Measurements from ENCODE around the gene OR6B2. TPM values are rescaled to one million over a fixed set of nuclear protein-coding genes. Genes with fewer than 3 reads are reported as not detected.
A peak's percentile ranks its signal among the peaks of the same experiment; 100 is the strongest.

Gene OR6B2
- total and polyA plus RNA-seq, 11 donors, result not detected

DNA sequence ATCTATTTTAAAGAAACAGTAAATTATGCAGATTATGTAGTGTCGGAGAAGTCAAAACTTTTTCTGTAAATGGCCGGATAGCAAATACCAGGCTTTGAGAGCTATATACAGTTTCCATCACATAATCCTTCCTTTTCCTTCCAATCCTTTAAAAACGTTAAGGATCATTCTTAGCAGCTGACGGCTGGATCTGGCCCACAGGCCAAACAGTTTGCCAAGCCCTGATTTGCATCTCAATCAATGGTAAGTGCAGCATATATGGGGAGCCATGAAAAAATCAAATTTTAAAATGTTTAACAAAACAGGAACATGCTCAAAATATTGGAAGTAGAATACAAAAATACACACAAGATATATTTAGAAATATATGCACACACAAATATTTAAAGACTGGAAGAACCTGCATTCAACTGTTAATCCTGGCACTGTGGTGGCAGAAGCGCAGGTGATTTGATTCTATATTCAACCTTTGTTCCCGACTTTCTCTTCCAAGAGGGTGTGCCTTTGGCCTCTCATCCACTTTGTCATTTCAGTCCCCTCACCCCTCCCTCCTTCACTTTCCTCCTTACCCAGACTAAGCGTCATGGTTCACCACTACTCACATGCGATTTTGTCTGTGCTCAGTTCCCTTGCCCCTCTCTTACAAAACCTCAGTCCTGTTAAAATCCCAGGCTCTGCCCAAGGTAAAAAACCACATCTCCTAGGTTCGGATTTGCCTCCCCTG, 32.4 kb downstream of the OR6B2 start:
- TF ChIP-seq POLR2A (IDR thresholded peaks at IDR 0.05) (no peak), CTCF (IDR thresholded peaks at IDR 0.05) (no peak)
- peaks cover 0 to 97% (median 78%) of the 10 kb centered on the region in 9 donors for H3K36me3 ChIP-seq
- H3K4me3 ChIP-seq, result no peak overlapping the region
- H3K9me3 ChIP-seq, result no peaks in the 10 kb centered on the region
- intact Hi-C loops (cut with DNase I), result loop anchor here in 6 of 10 donors (1.0 to 10.0 kb wide), 3 partner anchors 45 to 963 kb away; no protein-coding TSS in a partner anchor
- WGBS, 4 donors, result 64 to 69% (median 64%) methylated on average over 9 of the region's 9 CpGs
- peaks cover 0 to 5% (median 0%) of the 10 kb centered on the region in 12 donors for H3K4me1 ChIP-seq
- no peaks in the 10 kb centered on the region for H3K27me3 ChIP-seq
- H3K27ac ChIP-seq, result peak overlapping the region in 1 of 12 donors; percentile 3
- no peak for DNase-seq
- peak in 3 of 4 donors; percentile 48 to 65 (median 61) for ATAC-seq

DNA sequence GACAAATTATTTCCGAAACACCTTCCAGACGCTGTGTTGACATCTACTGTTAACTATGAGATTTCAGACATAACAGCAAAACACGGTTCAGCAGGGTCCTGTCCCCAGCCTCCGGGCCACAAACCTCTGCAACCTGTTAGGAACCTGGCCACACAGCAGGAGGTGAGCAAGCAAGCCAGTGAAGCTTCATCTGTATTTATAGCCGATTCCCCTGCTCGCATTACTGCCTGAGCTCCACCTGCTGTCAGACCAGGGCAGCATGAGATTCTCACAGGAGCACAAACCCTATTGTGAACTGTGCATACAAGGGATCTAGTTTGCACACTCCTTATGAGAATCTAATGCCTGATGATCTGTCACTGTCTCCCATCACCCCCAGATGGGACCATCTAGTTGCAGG, 36.1 kb downstream of the OR6B2 start:
- Histone ChIP-seq H3K27me3 (no peaks in the 10 kb centered on the region), H3K36me3 (peaks cover 0 to 90% (median 72%) of the 10 kb centered on the region in 9 donors), H3K9me3 (no peaks in the 10 kb centered on the region), H3K4me3 (no peak overlapping the region), H3K4me1 (peaks cover 0 to 7% (median 0%) of the 10 kb centered on the region in 12 donors), H3K27ac (no peak overlapping the region)
- ATAC-seq (no peak), DNase-seq (no peak)
- 70 to 85% (median 80%) methylated on average over 6 of the region's 6 CpGs for WGBS, 4 donors
- intact Hi-C loops (cut with DNase I), result loop anchor here in 8 of 10 donors (5.0 to 10.0 kb wide), 5 partner anchors 57 to 962 kb away; no protein-coding TSS in a partner anchor
- TF ChIP-seq POLR2A (IDR thresholded peaks at IDR 0.05) (no peak), CTCF (IDR thresholded peaks at IDR 0.05) (no peak)

DNA sequence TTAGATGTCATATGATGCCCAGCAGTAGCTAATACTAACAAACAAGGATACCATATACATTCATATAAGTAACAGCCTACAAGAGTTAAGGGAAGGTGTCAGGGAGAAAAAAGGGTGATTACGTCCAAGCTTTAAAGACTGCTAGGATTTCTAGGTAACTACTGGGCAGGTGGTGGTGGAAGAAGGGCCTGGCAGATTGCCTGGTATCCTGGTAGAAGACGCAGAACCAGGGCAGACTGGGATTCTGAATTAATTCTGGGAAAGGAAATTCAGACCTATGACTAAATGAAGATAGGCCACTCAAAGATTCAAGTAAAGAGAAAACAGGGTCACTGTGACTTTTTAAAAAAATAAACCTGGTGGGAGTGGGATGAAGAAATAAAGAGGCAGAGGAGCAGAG, 36.9 kb downstream of the OR6B2 start:
- DNase-seq (no peak), ATAC-seq (no peak)
- Histone ChIP-seq H3K36me3 (peaks cover 0 to 90% (median 71%) of the 10 kb centered on the region in 9 donors), H3K27ac (no peak overlapping the region), H3K9me3 (no peaks in the 10 kb centered on the region), H3K4me1 (peaks cover 0 to 7% (median 0%) of the 10 kb centered on the region in 12 donors), H3K4me3 (no peak overlapping the region), H3K27me3 (no peaks in the 10 kb centered on the region)
- intact Hi-C loops (cut with DNase I), result loop anchor here in 8 of 10 donors (2.0 to 10.0 kb wide), 6 partner anchors 56 to 961 kb away; no protein-coding TSS in a partner anchor
- 78 to 92% (median 81%) methylated on average over 2 of the region's 2 CpGs for WGBS, 4 donors
- TF ChIP-seq CTCF (IDR thresholded peaks at IDR 0.05) (no peak), POLR2A (IDR thresholded peaks at IDR 0.05) (no peak)

- no peak for DNase-seq
- H3K9me3 ChIP-seq, result no peaks in the 10 kb centered on the region
- H3K36me3 ChIP-seq, result peaks cover 0 to 92% (median 77%) of the 10 kb centered on the region in 9 donors
- H3K4me3 ChIP-seq, result no peak overlapping the region
- H3K27me3 ChIP-seq, result no peaks in the 10 kb centered on the region
- peaks cover 0 to 3% (median 0%) of the 10 kb centered on the region in 12 donors for H3K4me1 ChIP-seq
- WGBS, 4 donors, result 2 to 9% (median 6%) methylated on average over 3 of the region's 3 CpGs
- H3K27ac ChIP-seq, result no peak overlapping the region
- TF ChIP-seq CTCF (IDR thresholded peaks at IDR 0.05), result peak; percentile 73 to 91 (median 85)
- TF ChIP-seq POLR2A (IDR thresholded peaks at IDR 0.05), result no peak
- ATAC-seq, result peak in 1 of 4 donors; percentile 69
- intact Hi-C loops (cut with DNase I), result loop anchor here in 9 of 10 donors (1.0 to 10.0 kb wide), 8 partner anchors 55 to 960 kb away; no protein-coding TSS in a partner anchor
These were observed 38.4 kb downstream of the OR6B2 start for GRCh38 chr2:239991689-239992314.

Measured in heart left ventricle (tissue), 16 donors.